ENCODE measurements around the gene CYTH1.

Gene CYTH1

DNA sequence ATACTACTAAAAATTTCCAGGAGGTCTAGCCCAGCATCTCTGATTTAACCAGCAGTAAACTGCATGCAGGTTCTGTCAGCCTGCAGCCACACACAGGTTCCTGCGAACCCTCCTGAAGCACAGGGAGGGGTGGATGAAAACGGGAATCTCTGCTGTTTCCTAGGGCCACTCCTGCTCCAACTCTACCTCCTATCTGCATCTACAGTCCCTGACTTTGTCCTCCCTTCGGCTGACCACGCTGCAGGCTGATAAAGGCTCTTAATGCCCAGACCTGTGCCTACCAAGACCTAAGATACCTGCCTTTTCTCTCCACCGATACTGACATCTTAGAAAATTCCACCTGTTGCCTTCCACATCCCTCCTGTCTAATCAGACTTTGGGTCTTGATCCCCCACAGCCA lies 50.2 kb downstream of the CYTH1 start:
- no peak for DNase-seq

DNA sequence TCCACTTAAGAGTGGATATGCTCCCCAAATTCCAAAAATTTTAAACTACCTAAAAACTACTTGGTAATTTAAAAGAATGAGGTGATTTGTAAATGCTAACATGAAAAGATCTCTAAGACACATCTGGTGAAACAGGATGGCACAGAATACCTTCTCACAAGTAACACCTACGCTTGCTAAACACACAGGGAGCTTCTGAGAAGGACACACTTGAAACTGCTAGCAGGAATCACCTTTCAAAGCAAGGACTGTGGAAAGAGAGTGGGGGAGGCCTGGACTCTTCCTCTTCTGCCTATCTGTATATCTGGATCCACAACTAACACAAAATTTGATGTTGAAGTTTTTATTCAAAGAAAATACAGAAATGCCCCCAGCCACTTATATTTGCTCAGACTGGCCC lies 52.4 kb downstream of the CYTH1 start:
- DNase-seq = no peak

DNA sequence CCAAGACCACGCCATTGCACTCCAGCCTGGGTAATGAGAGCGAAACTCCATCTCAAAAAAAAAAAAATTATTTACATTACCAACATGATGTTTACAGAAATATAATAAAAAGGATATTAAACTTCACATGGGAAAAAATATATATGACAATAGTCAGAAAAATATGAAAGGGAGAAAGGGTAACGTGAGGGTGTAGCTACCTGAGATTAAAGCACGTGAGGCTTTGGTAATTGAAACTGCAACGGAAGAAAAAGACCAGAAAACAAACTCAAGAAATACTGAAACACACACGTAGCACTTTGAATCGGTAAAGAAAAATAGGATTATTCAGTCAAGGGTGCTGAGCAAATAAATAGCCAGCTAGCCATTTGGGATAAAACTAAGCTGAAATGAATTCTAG lies 53.6 kb downstream of the CYTH1 start:
- DNase-seq = no peak

DNA sequence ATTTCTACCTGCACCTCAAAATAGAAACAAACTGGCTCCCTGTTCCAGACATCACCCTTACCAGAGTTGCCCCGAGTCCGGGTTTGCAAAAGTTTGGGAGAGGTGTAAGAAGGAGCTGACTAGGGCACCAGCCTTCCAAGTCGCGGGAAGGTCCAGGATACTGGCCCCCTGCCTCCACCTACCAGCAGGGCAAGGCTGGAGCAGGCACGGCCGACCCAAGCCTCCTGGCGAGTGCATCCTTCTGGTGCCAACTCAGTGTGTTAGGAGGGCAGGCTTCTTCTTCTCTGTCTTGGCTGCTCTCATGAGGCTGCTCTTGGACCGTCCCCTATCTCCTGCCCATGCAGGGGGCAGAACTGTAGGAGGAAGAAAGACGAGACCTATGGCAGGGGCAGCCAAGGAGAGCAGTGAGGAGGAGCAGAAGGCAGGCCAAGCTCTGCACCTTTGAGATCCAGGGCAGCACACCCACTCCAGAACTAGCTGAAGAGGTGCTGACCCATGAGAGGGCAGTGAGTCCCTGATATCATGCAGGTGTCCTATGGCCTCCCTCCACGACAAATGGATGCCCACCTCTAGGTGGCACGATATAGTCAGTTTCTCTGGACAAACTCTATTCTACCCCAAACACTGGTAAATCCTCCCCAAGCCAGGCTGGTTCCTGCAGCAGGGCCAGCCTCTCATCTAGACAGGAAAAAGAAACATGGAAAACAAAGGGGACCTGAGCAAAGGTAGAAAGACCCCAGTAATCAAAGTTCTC lies 54.4 kb downstream of the CYTH1 start:
- DNase-seq = no peak

DNA sequence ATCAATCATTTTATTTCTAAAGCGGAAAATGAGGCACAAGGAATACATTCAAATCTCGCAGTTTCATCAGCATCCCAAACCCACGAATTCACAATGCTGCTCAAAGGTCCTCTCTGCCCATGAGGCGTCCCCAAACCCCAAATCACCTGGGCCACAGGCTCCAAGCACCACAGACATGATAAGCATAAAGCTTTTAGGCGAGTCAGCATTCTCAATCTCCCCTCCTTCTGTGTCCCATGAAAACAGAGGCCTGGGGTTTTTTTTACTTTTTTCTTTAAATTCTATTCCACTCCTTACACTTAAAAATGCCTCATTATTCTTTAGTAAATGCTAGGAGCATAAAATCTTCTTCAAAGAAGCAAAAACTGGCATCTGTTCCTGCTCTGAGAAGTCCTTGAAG lies 55.0 kb downstream of the CYTH1 start:
- DNase-seq = no peak

DNA sequence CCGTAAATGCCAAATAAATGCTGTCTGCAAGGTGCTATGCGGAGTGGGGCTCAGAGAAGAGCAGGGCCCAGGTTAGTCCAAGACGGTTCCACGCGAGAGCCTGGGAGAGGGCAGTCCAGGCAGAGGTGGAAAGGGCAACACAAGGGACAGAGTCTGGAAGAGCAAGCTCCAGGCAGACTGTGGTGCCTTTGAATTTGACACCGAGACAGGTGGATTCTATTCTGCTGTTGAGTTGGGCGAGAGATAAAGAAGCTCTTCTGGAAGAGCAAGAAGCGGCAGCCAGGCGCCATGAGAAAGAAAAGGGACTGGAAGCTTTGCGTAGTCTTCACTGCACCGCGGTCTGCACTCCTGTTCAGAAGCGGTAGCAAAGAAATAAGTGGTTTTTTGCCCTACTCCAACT lies 55.6 kb downstream of the CYTH1 start:
- DNase-seq = no peak

DNA sequence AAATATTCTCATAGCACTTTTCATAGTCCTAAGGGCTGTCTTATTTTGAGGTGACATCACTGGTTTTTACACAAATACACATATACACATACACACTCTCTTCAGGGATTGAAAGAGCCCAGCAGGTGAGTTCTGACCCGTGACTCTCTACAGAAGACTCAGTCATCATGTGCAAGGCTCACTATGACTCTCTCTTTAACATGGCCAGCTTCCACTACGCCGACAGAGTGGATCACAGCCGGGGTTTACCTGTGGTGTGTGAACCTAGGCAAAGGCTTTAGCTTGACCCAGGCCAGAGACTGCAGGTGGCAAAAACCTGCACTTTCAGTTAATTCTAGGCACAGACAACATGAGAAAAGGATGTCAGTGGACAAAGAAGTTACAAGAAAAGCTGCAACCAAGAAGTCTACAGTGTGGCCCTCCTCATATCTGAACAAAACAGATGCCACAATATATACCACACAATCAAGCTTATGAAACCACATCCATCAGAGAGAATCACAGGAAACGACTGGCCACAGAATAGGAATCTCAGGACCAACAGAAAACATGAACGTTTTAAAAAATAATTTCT lies 56.5 kb downstream of the CYTH1 start:
- DNase-seq = no peak

DNA sequence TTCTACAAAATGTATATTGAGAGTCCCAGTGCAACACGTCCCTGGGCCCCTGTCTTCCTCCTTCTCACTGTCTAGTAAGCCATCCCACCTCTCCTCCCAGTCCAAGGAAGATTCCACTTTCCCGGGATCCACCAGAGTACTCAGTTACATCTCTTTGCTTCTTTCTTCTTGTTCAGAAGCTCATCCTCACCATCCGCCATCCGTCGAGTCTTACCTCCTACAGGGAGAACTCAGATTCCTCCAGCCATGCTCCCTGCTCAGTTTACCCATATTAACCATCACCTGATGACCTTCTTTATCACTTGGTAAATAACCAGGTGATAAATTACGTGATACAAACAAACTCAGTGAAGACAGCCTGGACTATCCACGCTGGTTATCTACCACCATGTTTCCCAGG lies 57.1 kb downstream of the CYTH1 start:
- DNase-seq = no peak

DNA sequence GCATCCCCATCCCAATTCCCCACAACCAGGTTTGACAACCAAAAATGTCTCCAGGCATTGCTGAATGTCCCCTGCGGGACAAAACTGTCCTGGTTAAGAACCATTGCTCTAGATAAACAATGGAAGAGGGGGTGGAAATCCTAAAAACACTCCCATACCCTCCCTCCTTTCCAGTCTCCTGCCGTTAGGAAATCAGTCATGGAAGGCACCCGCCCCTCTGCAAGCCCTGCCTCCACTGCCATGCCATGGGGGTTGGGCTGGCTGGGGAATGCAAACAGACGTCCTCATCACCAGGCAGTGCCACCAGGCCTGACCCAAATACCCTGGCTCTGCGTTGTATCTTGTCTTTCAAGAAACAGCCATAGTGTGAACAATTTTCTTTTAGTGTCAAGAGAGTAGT lies 57.5 kb downstream of the CYTH1 start:
- DNase-seq = no peak

DNA sequence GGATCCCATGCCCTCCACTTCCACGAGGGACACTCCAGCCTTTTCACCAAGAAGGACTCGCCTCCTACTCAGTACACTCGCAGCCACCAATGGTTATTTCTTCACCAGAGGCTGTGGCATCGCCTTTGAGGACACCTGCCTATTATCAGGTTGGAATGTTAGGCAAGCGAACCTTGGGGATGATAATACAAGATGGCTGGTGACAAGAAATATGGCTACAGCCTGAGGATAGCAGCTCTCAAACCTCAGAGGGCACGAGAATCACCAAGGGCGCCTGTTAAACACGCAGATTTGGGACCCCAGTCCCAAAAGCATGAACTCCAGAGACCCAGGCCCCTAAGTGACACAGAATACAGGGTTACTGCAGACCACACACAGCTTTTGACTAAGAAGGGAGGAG lies 58.1 kb downstream of the CYTH1 start:
- no peak for DNase-seq

DNA sequence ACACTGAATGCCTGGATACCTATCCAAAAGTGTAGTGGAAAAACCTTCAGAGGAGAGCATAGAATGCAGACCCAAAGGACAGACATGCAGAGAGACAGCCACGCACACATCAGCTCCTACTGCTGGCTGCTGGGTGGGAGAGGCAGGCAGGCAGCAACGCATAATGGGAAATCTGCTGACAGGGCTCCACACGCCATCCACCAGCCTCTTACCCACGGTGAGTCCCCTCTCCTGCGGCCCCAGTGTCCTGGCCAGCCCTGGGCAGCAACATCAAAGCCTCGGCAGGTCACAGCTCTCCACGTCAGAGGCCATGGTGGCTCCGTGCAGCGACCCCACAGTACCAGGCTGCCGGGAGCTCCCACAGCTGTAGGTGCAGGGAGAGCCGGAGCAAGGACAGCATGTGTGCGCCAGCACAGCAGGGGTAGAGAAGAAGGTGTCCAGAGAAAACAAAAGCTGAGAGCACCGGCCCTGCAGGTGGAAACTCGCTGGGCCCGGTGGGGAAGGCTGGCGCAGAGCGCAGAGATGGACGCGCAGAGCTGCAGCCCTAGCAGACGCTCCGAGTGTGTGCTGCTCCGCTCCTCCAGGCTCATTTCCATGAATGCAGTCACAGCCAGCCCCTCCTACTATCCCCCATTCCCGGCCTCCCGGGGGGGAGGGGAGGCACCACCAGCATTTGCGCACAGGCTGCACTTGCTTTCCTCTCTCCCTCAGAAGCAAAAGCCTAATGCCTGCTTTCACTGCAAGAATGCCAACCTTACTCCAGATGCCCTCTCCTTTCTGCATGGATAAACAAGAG lies 58.9 kb downstream of the CYTH1 start:
- no peak for DNase-seq

DNA sequence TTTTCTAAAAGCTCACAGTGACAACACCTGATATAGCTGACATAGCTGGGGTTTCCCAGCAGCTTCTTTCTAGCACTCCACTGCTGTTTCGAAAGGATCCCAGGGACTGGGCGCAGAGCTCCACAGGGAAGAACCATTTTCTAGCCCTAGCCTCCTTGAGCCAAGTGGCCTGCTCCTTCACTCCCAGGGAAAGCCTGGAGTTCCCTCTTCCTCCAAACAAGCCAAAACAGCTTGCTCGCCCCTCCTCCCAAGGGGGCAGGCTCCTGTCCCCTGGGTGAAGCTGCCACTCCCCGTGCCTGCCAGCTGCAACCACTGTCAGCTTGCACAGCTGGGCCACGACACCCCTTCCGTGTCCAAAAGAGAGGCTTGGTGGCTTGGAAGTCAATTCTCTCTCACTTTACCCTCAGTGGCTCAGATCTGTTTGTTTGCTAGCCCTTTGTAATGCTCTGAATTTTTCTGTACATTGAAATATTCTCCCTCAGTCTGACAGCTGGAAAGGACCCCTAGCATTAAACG lies 59.8 kb downstream of the CYTH1 start:
- no peak for DNase-seq

DNA sequence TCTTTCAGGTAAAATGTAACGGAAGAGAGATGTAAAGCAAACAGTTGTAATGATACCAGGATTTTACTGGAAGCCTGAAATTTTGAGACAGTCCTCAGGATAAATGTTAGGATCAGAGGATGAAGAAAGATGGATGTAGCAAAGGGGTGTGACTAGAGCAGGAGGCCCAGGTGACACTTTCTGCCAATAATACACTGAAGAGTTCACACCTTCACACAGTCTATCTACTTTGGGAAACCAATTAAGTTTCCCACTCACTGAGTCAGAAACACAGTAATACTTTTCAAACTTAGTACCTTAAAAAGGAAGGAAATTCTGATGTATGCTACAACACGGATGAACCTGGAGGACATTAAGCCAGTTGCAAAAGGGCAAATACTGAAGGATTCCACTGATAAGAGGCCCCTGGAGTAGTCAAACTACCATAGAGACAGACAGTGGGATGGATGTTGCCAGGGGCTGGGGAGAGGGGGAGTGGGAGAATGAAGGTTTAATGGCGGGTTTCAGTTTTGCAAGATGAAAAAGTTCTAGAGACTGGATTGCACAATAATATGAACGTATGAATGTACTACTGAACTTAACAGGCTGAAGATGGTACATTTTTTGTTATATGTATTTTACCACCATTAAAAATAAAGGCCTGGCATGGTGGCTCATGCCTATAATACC lies 62.3 kb downstream of the CYTH1 start:
- no peak for DNase-seq

DNA sequence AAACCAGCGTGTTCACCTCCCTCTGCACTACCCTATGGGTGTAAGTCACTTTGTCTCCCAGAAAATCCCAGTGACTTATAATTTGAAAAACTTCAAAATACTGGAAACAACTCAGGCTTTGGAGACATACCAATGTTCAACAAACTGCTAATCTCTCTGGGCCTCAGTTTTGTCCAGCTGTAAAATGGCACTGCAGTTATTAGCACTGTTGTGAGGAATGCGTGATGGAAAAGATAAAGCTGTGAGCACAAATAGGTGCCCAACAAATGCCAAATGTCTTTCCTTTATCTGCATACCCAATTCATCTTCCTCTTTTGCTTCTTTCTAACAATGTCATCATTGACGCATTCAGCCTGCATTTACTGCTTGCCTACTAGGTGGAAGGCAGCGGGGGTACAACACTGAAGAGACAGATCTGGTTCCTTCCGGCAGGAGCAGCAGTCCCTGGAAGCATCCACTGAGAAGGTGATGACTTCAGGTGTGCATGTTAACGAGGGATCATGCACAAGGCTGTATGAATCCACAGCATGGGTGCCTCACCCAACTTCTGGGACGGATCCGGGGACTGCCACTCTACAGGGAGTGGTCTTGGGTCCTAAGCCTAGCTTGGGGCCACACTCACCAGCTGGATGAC lies 63.4 kb downstream of the CYTH1 start:
- DNase-seq = no peak

DNA sequence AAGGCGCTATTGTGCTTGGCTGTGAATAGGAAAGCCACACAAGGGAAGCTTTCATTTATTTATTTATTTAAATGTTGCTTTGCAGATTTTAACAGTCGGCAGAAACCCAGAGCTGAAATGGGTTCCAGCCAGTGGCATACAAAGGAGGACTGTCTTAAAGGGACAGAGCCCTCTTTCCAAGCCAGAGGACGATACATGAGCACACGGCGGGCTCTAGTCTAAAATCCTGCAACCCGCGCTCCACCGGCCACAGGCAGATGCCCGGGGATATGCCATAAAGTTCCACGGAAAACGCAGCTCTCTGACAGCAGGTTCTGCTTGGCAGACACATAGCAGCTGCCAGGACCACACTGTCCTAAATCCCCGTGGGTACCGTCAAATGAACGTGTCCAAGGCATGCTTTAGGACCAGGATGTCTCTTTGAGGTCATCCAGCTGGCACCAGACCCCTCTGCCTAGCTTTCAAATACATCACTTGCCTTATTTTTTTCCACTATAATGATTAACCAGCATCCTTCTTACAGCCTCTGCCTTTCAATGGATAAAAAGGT lies 64.6 kb downstream of the CYTH1 start:
- DNase-seq = no peak

DNA sequence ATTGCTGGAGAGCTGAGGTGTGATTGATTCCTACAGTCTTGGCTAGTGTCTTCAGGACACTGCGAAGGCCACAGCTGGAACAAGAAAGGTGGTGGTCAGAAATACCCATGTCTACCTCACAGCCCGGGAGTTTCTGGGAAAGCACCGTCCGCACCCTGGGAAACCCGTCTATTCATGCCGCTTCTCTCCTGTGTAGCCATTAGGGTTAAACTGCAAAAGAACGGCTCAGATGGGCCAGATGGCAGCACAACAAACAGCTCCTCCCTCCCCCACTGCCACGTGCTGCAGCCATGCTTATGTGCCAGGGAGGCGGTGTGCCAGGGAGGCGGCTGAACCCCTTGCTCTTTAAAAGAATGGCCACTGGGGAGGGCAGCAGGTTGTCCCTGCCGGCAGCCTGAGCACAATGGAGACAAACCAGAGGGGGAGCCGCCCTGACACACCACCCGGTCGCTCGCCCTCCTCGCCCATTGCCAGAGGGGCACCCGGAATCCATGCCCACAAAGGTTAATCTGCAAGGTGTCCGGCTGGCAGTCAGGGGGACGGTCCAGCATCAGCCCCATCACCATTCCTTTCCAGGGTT lies 65.2 kb downstream of the CYTH1 start:
- DNase-seq = peak; percentile 68

DNA sequence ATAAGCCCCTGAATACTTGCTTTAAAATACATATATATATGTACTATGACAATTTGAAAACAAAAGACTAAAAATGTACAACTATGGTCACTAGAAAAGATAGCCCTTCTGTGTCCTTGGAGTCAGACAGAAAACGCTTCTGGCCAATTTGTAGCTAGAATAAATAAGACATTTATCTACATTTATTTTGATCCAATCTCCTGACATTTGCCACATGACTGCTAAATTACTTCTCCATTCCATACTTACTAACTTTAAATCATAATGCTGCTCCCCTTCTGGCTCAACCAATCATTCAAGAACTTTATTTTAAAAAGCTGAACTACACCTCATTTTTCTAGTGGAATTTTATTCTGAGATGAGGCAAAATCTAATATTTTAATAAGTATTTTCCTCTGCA lies 65.8 kb downstream of the CYTH1 start:
- DNase-seq = no peak

DNA sequence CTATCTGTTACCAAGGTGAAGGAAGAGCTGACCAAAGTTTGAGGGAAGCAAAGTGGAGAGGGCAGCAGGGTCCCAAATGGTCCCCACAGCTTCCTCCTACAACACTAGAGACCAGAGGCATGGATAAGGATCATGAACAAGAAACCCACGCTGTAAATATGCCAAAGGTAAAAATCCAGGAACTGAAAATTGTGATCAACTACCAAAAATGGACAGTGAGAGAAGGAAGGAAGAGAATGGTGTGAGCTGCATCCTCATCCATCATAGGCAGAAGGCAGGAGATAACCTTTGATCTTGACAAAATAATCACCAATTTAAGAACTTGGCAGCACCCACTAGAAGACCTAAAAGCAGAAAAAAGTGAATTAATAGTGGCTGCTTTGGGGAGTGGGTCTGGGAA lies 66.2 kb downstream of the CYTH1 start:
- no peak for DNase-seq

DNA sequence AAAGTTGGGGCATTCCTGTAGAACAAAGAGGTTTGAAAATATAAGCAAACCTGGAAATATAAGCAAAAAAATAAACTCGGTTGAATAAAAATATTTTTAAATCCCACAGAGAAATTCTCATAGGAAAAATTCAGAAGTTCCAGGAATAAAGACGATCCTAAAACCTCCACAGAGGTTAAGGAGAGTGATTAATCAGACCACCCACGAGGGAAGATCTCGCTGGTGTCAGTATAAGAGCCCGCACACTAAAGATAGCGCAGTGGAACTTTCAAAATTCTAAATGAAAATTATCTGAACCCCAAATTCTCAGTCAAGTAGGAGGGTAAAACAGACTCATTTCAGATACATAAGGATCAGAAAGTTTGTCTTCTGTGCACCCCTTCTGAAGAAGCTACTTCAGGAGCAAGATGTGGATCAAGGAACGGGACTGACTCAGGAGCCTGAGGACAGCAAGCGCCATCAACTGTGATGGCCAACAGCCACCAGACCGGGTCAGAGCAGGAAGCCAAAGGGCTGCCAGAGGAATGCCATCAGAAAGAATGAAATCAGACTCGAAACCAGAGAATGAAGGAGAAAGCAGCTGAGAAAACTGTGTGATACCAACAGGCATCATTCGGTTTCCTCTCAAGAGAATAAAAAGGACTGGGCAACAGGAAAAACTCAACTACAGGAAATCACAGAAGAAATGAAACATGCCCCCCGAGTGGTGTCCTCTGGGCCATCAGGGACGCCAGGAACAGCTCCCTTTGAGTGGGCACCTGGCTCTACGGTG lies 66.9 kb downstream of the CYTH1 start:
- no peak for DNase-seq

DNA sequence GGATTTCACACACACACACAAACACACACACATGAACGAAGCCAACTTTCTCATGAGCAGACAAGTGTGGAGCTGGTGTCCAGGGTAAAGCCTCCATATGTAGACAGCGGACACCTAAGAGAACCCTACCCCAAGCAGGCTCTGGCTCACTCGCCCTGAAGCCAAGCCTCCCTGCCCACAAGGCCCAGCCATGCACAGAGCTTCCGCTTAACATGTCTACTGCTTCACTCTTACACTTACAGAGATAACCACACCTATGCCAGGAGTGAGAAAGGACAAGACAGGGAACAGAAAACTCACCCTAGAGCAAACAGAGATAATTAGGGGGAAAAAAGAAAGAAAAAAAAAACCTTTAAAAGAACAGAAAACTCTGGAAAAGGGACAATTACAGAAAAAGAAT lies 67.5 kb downstream of the CYTH1 start:
- no peak for DNase-seq

DNA sequence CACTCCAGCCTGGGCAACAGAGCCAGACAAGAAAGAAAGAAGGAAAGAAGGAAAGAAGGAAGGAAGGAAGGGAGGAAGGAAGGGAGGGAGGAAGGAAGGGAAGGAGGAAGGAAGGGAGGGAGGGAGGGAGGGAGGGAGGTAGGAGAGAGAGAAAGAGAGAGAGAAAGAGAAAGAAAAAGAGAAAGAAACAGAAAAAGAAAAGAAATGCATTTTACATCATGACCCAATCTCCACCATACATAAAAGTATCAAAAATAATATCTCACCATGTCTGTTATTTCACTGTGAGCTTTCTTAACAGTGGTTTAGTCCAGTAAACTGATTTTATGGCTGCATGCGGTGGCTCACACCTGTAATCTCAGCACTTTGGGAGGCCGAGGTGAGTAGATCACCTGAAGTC lies 70.0 kb downstream of the CYTH1 start:
- DNase-seq = no peak

DNA sequence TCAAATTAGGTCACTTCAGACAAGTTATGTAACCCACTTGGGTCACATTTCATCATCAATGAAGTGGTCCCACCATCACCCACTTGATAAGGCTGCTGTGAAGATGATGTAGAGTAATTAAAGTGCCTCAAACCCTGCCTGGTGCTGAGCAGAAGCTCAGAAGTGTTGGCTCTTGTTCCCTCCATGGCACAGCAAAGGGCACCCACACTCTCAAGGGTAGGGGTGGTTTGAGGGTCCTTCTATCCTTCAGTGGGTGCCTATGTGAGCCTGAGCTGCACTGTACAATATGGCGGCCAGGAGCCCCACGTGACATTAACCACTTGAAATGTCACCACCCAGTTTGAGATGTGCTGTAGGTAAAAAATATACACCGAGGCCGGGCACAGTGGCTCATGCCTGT lies 71.5 kb downstream of the CYTH1 start:
- DNase-seq = no peak
